ENCODE results near the gene TRAF3.

Gene TRAF3

DNA sequence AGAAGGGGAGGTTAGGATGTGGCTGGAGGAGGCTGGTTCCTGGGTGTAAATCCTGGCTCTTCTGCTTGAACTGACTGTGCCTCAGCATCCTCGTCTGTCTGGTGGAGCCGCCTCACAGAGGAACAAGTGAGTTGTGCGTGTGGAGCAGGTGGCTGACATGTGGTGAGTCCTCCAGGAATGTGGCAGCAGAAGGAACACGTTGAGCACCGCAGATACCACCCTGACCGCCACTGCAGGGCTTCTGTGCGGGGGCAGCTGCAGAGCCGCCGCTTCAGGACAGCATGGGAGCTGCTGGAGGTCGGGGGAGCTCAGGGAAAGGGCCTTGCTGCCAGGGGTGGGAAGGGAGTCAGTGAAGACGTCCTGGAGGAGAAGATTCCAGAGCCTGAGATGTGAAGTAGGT lies 48.9 kb downstream of the TRAF3 start:
- TF ChIP-seq, protein P1, sequence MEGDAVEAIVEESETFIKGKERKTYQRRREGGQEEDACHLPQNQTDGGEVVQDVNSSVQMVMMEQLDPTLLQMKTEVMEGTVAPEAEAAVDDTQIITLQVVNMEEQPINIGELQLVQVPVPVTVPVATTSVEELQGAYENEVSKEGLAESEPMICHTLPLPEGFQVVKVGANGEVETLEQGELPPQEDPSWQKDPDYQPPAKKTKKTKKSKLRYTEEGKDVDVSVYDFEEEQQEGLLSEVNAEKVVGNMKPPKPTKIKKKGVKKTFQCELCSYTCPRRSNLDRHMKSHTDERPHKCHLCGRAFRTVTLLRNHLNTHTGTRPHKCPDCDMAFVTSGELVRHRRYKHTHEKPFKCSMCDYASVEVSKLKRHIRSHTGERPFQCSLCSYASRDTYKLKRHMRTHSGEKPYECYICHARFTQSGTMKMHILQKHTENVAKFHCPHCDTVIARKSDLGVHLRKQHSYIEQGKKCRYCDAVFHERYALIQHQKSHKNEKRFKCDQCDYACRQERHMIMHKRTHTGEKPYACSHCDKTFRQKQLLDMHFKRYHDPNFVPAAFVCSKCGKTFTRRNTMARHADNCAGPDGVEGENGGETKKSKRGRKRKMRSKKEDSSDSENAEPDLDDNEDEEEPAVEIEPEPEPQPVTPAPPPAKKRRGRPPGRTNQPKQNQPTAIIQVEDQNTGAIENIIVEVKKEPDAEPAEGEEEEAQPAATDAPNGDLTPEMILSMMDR (IDR thresholded peaks at IDR 0.05; ENCODE audit: low read depth, low read length), result no peak
- no peaks in the 10 kb centered on the region for H3K9me3 ChIP-seq
- H3K36me3 ChIP-seq, result no peaks in the 10 kb centered on the region
- no peak overlapping the region for H3K4me3 ChIP-seq (ENCODE audit: low read depth, low read length)
- peaks cover 12% of the 10 kb centered on the region for H3K4me1 ChIP-seq
- no peak for DNase-seq
- no peaks in the 10 kb centered on the region for H3K27me3 ChIP-seq

DNA sequence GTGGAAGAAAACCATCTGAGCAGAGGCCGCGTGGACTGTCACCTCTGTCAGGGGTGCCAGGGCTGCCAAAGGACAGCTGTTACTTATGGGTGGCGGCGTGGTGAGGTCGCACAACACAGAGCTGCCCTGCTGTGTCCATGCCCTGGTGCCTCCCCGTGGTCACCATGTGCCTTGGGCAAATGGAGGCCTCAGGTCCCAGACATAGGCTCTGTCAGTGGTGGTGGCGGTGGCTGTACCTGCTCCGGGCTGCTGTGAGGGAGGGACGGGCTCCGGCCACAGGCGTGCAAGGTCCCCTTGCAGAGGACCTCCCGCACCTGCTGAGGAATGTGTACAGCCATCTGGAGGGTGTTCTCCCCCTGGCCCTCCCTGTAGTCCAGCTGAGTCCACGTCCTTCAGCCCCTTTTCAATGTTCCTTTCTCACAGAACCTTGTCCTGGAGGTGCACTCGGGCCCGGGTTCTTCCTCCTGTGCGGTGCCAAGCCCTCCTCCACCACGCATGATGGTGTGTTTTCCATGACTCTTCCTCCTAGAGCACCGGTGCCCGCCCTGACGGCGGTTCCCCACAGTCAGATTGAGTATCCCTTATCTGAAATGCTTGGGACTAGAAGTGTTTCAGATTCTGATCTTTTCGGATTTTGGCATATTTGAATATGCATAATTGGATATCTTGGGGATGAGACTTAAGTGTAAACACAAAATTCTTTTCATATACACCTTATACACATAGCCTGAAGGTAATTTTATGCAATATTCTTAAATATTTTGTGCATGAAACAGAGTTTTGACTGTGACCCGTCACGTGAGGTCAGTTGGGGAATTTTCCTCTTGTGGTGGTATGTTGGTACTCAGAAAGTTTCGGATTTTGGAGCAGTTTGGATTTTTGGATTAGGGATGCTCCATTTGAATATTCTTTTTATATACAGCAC lies 49.8 kb downstream of the TRAF3 start:
- no peaks in the 10 kb centered on the region for H3K9me3 ChIP-seq
- H3K4me1 ChIP-seq, result peaks cover 12% of the 10 kb centered on the region
- TF ChIP-seq, protein P1 (IDR thresholded peaks at IDR 0.05; ENCODE audit: low read depth, low read length), result no peak
- H3K36me3 ChIP-seq, result no peaks in the 10 kb centered on the region
- H3K4me3 ChIP-seq (ENCODE audit: low read depth, low read length), result no peak overlapping the region
- DNase-seq, result no peak
- H3K27me3 ChIP-seq, result no peaks in the 10 kb centered on the region

DNA sequence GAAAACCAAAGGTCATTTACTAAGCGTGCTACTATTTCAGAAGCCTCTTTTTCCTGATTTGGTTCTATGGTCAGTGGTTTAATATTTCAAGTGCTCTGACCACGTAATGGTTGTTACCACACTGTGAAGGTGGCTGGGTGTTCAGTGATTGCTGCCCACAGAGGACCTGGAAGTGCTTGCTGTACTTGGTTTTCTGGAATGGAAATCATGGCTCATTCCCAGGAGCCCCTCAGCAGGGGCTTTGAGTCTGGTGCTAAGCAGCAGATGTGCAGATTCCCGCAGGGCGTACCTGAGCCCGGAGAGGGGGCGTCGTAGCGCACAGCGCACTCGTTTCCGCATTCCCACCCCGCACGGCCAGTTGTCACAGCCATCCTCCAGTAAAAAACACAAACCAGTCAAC lies 50.5 kb downstream of the TRAF3 start:
- peak overlapping the region; percentile 39 for H3K4me3 ChIP-seq (ENCODE audit: low read depth, low read length)
- H3K36me3 ChIP-seq, result no peaks in the 10 kb centered on the region
- DNase-seq, result peak; percentile 27
- H3K9me3 ChIP-seq, result no peaks in the 10 kb centered on the region
- peaks cover 12% of the 10 kb centered on the region for H3K4me1 ChIP-seq
- TF ChIP-seq, protein P1 (IDR thresholded peaks at IDR 0.05; ENCODE audit: low read depth, low read length), result 0 out of 2 replicates have a peak, but pooled peaks have one; percentile 16
- H3K27me3 ChIP-seq, result no peaks in the 10 kb centered on the region

DNA sequence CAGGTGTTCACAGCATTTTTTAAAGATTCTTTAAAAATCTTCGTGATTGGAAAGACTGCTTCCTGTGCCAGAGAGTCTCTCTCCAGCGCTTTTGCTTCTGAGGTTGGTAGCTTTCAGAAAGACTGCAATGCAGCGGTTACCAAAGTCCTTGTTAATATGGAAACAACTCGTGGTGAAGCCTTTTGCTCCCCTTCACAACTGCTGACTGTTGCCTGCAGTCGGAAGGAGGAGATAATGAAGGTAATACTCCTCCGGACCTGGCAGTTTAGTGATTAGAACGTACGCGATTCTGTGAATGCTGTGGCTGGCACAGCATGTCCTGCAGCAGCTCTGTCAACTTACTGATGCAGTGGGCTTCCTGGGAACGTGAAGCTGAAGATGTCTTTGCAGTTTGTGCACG lies 50.9 kb downstream of the TRAF3 start:
- Histone ChIP-seq H3K36me3 (no peaks in the 10 kb centered on the region), H3K27me3 (no peaks in the 10 kb centered on the region), H3K4me3 (ENCODE audit: low read depth, low read length) (peak overlapping the region; percentile 39), H3K9me3 (no peaks in the 10 kb centered on the region), H3K4me1 (peaks cover 12% of the 10 kb centered on the region)
- TF ChIP-seq, protein P1 (IDR thresholded peaks at IDR 0.05; ENCODE audit: low read depth, low read length), result no peak
- DNase-seq, result no peak

DNA sequence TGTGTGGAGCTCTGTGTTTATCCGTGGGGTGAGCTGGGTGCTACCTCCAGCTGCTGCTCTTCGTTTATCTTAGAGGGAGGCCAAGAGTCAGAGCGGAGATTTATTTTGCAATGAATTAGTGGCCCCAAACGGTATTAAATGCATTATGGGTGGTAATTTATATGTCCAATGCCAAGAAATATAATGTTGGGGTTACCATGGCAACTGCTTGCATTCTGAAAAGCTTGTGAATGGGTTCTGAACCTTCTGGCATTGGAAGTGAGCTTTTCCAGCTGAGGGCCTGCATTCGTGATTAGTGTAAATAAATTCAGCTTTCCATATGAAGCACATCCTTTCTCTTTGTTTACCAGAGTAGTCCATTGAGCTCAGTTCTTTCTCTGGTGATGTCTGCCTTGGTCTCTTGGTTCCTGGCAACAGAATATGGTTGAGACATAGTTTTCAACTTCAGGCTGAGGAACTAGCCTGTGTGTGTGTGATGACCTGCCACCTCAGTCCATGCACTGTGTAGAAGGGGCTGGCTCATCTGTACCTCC lies 51.8 kb downstream of the TRAF3 start:
- Histone ChIP-seq H3K4me1 (peaks cover 8% of the 10 kb centered on the region), H3K4me3 (ENCODE audit: low read depth, low read length) (no peak overlapping the region), H3K9me3 (no peaks in the 10 kb centered on the region), H3K36me3 (0 out of 2 replicates have a peak, but pooled peaks cover under 1% of the 10 kb centered on the region), H3K27me3 (no peaks in the 10 kb centered on the region)
- no peak for DNase-seq
- TF ChIP-seq, protein P1 (IDR thresholded peaks at IDR 0.05; ENCODE audit: low read depth, low read length), result no peak

All from BE2C (cell line).